SK-N-SH (cell line): Measurements from ENCODE around the gene GPRASP3. TPM values are rescaled to one million over a fixed set of nuclear protein-coding genes. Genes with fewer than 3 reads are reported as not detected.

Experiments
- CTCF ChIA-PET: fragments of 300-600, 350-600 bp; formaldehyde crosslinking; extraction: SDS; loops from one replicate; lab custom pipeline; 2021; lab: Yijun Ruan, JAX
- POLR2A ChIA-PET: fragments of 350-600 bp; sonication (Branson Sonifier 250); formaldehyde crosslinking; extraction: SDS; loops from one replicate; lab custom pipeline; 2020; ENCODE audit warnings: antibody characterized with exemption, inconsistent platforms; lab: Yijun Ruan, JAX
- DNase-seq: peaks from one replicate; pipeline ENCODE4 v3.0.0; 2012
- H2AFZ ChIP-seq: fragments of 200-600 bp; sonication (generic); 2 replicates; pipeline ENCODE4 v1.8.1; 2016; ENCODE audit warnings: antibody characterized with exemption, mild to moderate bottlenecking, low read depth
- H3F3A ChIP-seq: fragments of 200-600 bp; sonication (generic); replicated peaks from 2 replicates; pipeline ENCODE3; 2016; ENCODE audit warnings: antibody characterized with exemption, mild to moderate bottlenecking; ENCODE audit not compliant: insufficient read depth
- H3K27ac ChIP-seq, 2 experiments: fragments of 200-500 bp in 1 of 2; fragments of 200-600 bp in 1 of 2; sonication (Bioruptor generic) in 1 of 2; sonication (generic), shearing (Covaris generic) in 1 of 2; 2 replicates each; pipeline versions ENCODE4 v1.5.1 to v1.6.1; 2014 to 2016; ENCODE audit warnings: low read depth in 2 of 2, inconsistent platforms in 1 of 2, low read length in 1 of 2, mild to moderate bottlenecking in 1 of 2, mixed read lengths in 1 of 2
- H3K27me3 ChIP-seq: fragments of 200-600 bp; sonication (generic), shearing (Covaris generic); 2 replicates; pipeline ENCODE4 v1.6.1; 2016; ENCODE audit warnings: mixed run types; ENCODE audit not compliant: insufficient read depth
- H3K36me3 ChIP-seq, 2 experiments: fragments of 200-500 bp in 1 of 2; fragments of 200-600 bp in 1 of 2; sonication (Bioruptor generic) in 1 of 2; sonication (generic) in 1 of 2; replicated peaks in 1 of 2; 2 replicates each; pipeline versions ENCODE3 to v1.5.1; 2014 to 2016; ENCODE audit warnings: low read length in 1 of 2, mild to moderate bottlenecking in 1 of 2; ENCODE audit not compliant: insufficient read depth in 2 of 2, control insufficient read depth in 1 of 2
- H3K4me1 ChIP-seq, 2 experiments: fragments of 200-500 bp in 1 of 2; fragments of 200-600 bp in 1 of 2; sonication (Bioruptor generic) in 1 of 2; sonication (generic), shearing (Covaris generic) in 1 of 2; 2 replicates each; pipeline versions ENCODE4 v1.5.1 to v1.6.1; 2014 to 2016; ENCODE audit warnings: low read depth in 1 of 2, low read length in 1 of 2, mixed run types in 1 of 2; ENCODE audit not compliant: insufficient read depth in 2 of 2, control insufficient read depth in 1 of 2
- H3K4me2 ChIP-seq: fragments of 200-600 bp; sonication (generic), shearing (Covaris generic); 2 replicates; pipeline ENCODE4 v1.6.1; 2017; ENCODE audit warnings: mixed run types
- H3K4me3 ChIP-seq, 2 experiments: fragments of 200-500 bp in 1 of 2; fragments of 200-600 bp in 1 of 2; sonication (Bioruptor generic) in 1 of 2; sonication (generic), shearing (Covaris generic) in 1 of 2; 2 replicates each; pipeline versions ENCODE4 v1.5.1 to v1.8.1; 2014 to 2016; ENCODE audit warnings: low read depth in 2 of 2, inconsistent platforms in 1 of 2, low read length in 1 of 2, mild to moderate bottlenecking in 1 of 2, mixed read lengths in 1 of 2, moderate library complexity in 1 of 2
- H3K79me2 ChIP-seq: fragments of 200-600 bp; sonication (generic); 2 replicates; pipeline ENCODE4 v1.8.1; 2017; ENCODE audit warnings: mild to moderate bottlenecking; ENCODE audit not compliant: insufficient read depth
- H3K9ac ChIP-seq: fragments of 200-600 bp; sonication (generic); 2 replicates; pipeline ENCODE4 v1.6.1; 2017; ENCODE audit warnings: mixed run types
- H3K9me2 ChIP-seq: fragments of 200-600 bp; sonication (generic); 2 replicates; pipeline ENCODE4 v1.6.1; 2017; ENCODE audit warnings: mixed run types
- H3K9me3 ChIP-seq: fragments of 200-600 bp; sonication (generic); 2 replicates; pipeline ENCODE4 v1.6.1; 2017; ENCODE audit warnings: mixed run types, mild to moderate bottlenecking, moderate library complexity
- H4K20me1 ChIP-seq: fragments of 200-600 bp; sonication (generic); 2 replicates; pipeline ENCODE4 v1.6.1; 2017; ENCODE audit warnings: mild to moderate bottlenecking, mixed run types; ENCODE audit not compliant: insufficient read depth
- EP300 ChIP-seq, 2 experiments: IDR thresholded peaks; 2 replicates each; pipeline versions ENCODE4 v1.4.0 to v1.6.1; 2012; ENCODE audit warnings: borderline replicate concordance in 1 of 2, low read depth in 1 of 2, low read length in 1 of 2
- FOSL2 ChIP-seq: IDR thresholded peaks from 2 replicates; pipeline ENCODE4 v1.4.0; 2012; ENCODE audit warnings: low read depth, mild to moderate bottlenecking, moderate library complexity, borderline replicate concordance
- FOXJ3 ChIP-seq: sonication (generic); formaldehyde crosslinking; IDR thresholded peaks from 2 replicates; pipeline ENCODE4 v1.5.1; 2020; ENCODE audit warnings: mild to moderate bottlenecking, missing genetic modification reagents
- JUND ChIP-seq: IDR thresholded peaks from 2 replicates; pipeline ENCODE4 v1.4.0; 2012
- MXI1 ChIP-seq: IDR thresholded peaks from 2 replicates; pipeline ENCODE4 v1.6.1; 2012; ENCODE audit warnings: mild to moderate bottlenecking, low read depth, low read length, improper control_type of control experiment
- RAD21 ChIP-seq: IDR thresholded peaks from 2 replicates; pipeline ENCODE4 v1.6.1; 2012; ENCODE audit warnings: mild to moderate bottlenecking, low read length
- RFX5 ChIP-seq: IDR thresholded peaks from 2 replicates; pipeline ENCODE4 v1.6.1; 2012; ENCODE audit warnings: mild to moderate bottlenecking, improper control_type of control experiment, low read length
- WGBS: methylation state at CpG from one replicate; pipeline ENCODE4 v1.1.6; 2017; ENCODE audit warnings: low lambda C conversion rate; 5-methylcytosine and 5-hydroxymethylcytosine counted together
- polyA plus RNA-seq, 3 experiments: library from polyadenylated mRNA; depleted of rRNA; stranded (reverse); fragments of >200 nt; gene quantifications; 2 replicates each; pipeline ENCODE4 v1.2.3, GENCODE V29; 2012
- TF ChIP-seq, protein P1 (sequence below): fragments of 200-600 bp; sonication (generic); IDR thresholded peaks from 2 replicates; pipeline ENCODE4 v1.6.1; 2017; ENCODE audit warnings: antibody characterized with exemption, mild to moderate bottlenecking, moderate library complexity
- TF ChIP-seq, protein P2 (sequence below): IDR thresholded peaks from 2 replicates; pipeline ENCODE4 v1.4.0; 2012; ENCODE audit warnings: low read depth, borderline replicate concordance
- TF ChIP-seq, protein P3 (sequence below): fragments of 150-350 bp; IDR thresholded peaks from 2 replicates; pipeline ENCODE4 v1.6.1; 2016; ENCODE audit warnings: mild to moderate bottlenecking, low read depth, low read length
- TF ChIP-seq, protein P4 (sequence below): IDR thresholded peaks from 2 replicates; pipeline ENCODE4 v1.4.0; 2012; ENCODE audit warnings: low read depth, borderline replicate concordance

The GPRASP3 gene
- polyA plus RNA-seq, 1 of the 3 experiments (the other 2 are of a cell fraction) = 2.5 TPM

DNA sequence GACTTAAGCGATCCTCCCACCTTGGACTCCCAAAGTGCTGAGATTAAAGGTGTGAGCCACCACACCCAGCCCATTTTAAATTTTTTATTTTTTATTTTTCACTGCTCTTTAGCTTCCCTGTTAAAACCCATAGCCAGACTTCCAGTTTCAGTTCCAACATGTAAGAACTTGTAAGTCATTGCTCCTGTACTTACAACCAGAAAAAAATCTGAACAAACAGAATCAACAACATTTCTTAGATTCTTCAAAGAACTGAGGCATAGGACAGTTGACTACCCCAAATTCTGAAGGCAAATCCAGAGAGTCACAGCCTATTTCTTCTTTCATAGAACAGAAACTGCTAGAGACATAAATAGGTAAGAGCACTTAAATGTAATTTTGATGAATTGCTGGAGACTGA lies 8.1 kb downstream of the GPRASP3 start:
- H3K27ac ChIP-seq = no peak overlapping the region
- TF ChIP-seq, protein P1, sequence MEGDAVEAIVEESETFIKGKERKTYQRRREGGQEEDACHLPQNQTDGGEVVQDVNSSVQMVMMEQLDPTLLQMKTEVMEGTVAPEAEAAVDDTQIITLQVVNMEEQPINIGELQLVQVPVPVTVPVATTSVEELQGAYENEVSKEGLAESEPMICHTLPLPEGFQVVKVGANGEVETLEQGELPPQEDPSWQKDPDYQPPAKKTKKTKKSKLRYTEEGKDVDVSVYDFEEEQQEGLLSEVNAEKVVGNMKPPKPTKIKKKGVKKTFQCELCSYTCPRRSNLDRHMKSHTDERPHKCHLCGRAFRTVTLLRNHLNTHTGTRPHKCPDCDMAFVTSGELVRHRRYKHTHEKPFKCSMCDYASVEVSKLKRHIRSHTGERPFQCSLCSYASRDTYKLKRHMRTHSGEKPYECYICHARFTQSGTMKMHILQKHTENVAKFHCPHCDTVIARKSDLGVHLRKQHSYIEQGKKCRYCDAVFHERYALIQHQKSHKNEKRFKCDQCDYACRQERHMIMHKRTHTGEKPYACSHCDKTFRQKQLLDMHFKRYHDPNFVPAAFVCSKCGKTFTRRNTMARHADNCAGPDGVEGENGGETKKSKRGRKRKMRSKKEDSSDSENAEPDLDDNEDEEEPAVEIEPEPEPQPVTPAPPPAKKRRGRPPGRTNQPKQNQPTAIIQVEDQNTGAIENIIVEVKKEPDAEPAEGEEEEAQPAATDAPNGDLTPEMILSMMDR = no peak
- TF ChIP-seq, all 33 proteins: peak for 0
- no peaks in the 10 kb centered on the region for H3K9me2 ChIP-seq
- POLR2A ChIA-PET = no interaction called here
- peaks cover 7% of the 10 kb centered on the region; the same call in 1 of the 2 replicates for H3K27me3 ChIP-seq
- no peaks in the 10 kb centered on the region for H3K9me3 ChIP-seq
- 63% methylated on average over 1 of the region's 1 CpG for WGBS
- peaks cover 0 to 8% of the 10 kb centered on the region in 2 experiments for H3K36me3 ChIP-seq
- no peaks in the 10 kb centered on the region for H3K4me1 ChIP-seq
- H3F3A ChIP-seq = peaks cover 8% of the 10 kb centered on the region
- CTCF ChIA-PET = no interaction called here
- no peak overlapping the region for H3K4me2 ChIP-seq
- H4K20me1 ChIP-seq = no peaks in the 10 kb centered on the region
- H3K4me3 ChIP-seq = no peak overlapping the region
- H2AFZ ChIP-seq = no peak overlapping the region
- H3K79me2 ChIP-seq = no peaks in the 10 kb centered on the region
- no peak for DNase-seq
- no peak overlapping the region for H3K9ac ChIP-seq

DNA sequence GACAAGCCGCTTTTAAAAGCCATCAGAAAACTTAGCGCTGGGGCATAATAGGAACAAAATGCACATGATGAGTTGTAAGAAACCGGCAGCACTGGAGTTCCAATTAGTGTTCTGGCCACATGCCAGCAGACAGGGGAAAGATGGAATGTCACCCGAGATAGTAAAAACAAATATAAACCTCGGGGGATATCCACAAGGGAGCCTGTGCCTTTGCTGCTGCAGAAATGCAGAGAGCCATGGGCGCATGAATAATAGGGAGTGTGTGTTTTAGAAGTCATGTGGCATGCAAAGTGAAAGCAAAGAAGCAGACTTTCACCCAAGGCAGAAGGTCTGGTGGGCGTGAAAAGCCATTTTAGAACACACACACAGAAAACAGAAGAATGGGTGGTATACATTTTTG lies 19.1 kb downstream of the GPRASP3 start:
- H3K9me2 ChIP-seq = no peaks in the 10 kb centered on the region
- no peaks in the 10 kb centered on the region for H3K4me1 ChIP-seq
- H3K4me2 ChIP-seq = no peak overlapping the region
- no peaks in the 10 kb centered on the region for H3K9me3 ChIP-seq
- no peaks in the 10 kb centered on the region for H3F3A ChIP-seq
- H3K79me2 ChIP-seq = no peaks in the 10 kb centered on the region
- POLR2A ChIA-PET = no interaction called here
- no peak overlapping the region for H3K9ac ChIP-seq
- H3K4me3 ChIP-seq = no peak overlapping the region
- TF ChIP-seq, protein P2, sequence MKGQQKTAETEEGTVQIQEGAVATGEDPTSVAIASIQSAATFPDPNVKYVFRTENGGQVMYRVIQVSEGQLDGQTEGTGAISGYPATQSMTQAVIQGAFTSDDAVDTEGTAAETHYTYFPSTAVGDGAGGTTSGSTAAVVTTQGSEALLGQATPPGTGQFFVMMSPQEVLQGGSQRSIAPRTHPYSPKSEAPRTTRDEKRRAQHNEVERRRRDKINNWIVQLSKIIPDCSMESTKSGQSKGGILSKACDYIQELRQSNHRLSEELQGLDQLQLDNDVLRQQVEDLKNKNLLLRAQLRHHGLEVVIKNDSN = no peak
- TF ChIP-seq MXI1 = no peak
- TF ChIP-seq, protein P3, sequence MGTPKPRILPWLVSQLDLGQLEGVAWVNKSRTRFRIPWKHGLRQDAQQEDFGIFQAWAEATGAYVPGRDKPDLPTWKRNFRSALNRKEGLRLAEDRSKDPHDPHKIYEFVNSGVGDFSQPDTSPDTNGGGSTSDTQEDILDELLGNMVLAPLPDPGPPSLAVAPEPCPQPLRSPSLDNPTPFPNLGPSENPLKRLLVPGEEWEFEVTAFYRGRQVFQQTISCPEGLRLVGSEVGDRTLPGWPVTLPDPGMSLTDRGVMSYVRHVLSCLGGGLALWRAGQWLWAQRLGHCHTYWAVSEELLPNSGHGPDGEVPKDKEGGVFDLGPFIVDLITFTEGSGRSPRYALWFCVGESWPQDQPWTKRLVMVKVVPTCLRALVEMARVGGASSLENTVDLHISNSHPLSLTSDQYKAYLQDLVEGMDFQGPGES = no peak
- TF ChIP-seq, protein P4, sequence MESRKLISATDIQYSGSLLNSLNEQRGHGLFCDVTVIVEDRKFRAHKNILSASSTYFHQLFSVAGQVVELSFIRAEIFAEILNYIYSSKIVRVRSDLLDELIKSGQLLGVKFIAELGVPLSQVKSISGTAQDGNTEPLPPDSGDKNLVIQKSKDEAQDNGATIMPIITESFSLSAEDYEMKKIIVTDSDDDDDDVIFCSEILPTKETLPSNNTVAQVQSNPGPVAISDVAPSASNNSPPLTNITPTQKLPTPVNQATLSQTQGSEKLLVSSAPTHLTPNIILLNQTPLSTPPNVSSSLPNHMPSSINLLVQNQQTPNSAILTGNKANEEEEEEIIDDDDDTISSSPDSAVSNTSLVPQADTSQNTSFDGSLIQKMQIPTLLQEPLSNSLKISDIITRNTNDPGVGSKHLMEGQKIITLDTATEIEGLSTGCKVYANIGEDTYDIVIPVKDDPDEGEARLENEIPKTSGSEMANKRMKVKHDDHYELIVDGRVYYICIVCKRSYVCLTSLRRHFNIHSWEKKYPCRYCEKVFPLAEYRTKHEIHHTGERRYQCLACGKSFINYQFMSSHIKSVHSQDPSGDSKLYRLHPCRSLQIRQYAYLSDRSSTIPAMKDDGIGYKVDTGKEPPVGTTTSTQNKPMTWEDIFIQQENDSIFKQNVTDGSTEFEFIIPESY = no peak
- TF ChIP-seq JUND = no peak
- no peak for TF ChIP-seq RAD21
- no peak for TF ChIP-seq EP300 (IDR thresholded peaks at IDR 0.05; ENCODE audit: borderline replicate concordance in 1 of 2, low read depth in 1 of 2, low read length in 1 of 2)
- TF ChIP-seq FOXJ3 (CRISPR knock-in tag) = no peak
- TF ChIP-seq FOSL2 = no peak
- TF ChIP-seq RFX5 = no peak
- TF ChIP-seq, all 33 proteins: peak for 0
- Histone ChIP-seq H3K36me3 (peaks cover 0 to 3% of the 10 kb centered on the region in 2 experiments), H4K20me1 (no peaks in the 10 kb centered on the region), H2AFZ (no peak overlapping the region), H3K27me3 (no peaks in the 10 kb centered on the region; the same call in 1 of the 2 replicates), H3K27ac (no peak overlapping the region)
- 40% methylated on average over 7 of the region's 7 CpGs for WGBS
- CTCF ChIA-PET = no interaction called here
- DNase-seq = no peak
